GM10266 (cell line): ENCODE results near the gene SQSTM1.
"Not testable (repeated sequence)": the region's sequence is repeated elsewhere in the genome, so short reads cannot be mapped to it uniquely, and the experiment has no call there.

Source experiments
- DNase-seq: peaks from one replicate; pipeline ENCODE4 v3.0.0; 2012; ENCODE audit errors: extremely low spot score
- CTCF ChIP-seq: IDR thresholded peaks from 2 replicates; pipeline ENCODE4 v1.5.1; 2012; ENCODE audit warnings: mild to moderate bottlenecking, low read depth; ENCODE audit not compliant: control insufficient read depth, insufficient read depth; ENCODE audit errors: missing control alignments

Gene SQSTM1

GRCh38 chr5:179869101-179869500 lies 48.4 kb downstream of the SQSTM1 start:
- no peak for TF ChIP-seq CTCF

GRCh38 chr5:179869641-179870402 lies 49.1 kb downstream of the SQSTM1 start:
- no peak for TF ChIP-seq CTCF
- no peak for DNase-seq

More at GRCh38 chr5:179869101-179869500, 48.4 kb downstream of the SQSTM1 start:
- no peak for DNase-seq

- DNase-seq, result no peak
Measured at GRCh38 chr5:179870403-179870903, 49.7 kb downstream of the SQSTM1 start.

GRCh38 chr5:179870952-179871351 lies 50.2 kb downstream of the SQSTM1 start:
- DNase-seq, result no peak
- TF ChIP-seq CTCF, result no peak

More at GRCh38 chr5:179870403-179870903, 49.7 kb downstream of the SQSTM1 start:
- peak; percentile 37 for TF ChIP-seq CTCF

- DNase-seq, result not testable (repeated sequence)
Measured at GRCh38 chr5:179871533-179871932, 50.8 kb downstream of the SQSTM1 start.

GRCh38 chr5:179872055-179872827 lies 51.5 kb downstream of the SQSTM1 start:
- no peak for TF ChIP-seq CTCF
- DNase-seq, result no peak

GRCh38 chr5:179872828-179873575 lies 52.3 kb downstream of the SQSTM1 start:
- no peak for TF ChIP-seq CTCF
- no peak for DNase-seq
